H54 (cell line): ENCODE results near the gene ACSM6.

Experiments used
- DNase-seq: peaks from one replicate; pipeline ENCODE4 v3.0.0; 2011; ENCODE audit warnings: low spot score, mixed read lengths; ENCODE audit not compliant: insufficient read length
- FAIRE-seq: peaks from 3 replicates; lab custom pipeline; 2011; peaks lifted over from hg19 to GRCh38; lab: Jason Lieb, UNC
- POLR2A ChIP-seq: IDR thresholded peaks from 2 replicates; pipeline ENCODE4 v1.6.1; 2011; ENCODE audit warnings: low read depth, mild to moderate bottlenecking, low read length

Gene ACSM6

DNA sequence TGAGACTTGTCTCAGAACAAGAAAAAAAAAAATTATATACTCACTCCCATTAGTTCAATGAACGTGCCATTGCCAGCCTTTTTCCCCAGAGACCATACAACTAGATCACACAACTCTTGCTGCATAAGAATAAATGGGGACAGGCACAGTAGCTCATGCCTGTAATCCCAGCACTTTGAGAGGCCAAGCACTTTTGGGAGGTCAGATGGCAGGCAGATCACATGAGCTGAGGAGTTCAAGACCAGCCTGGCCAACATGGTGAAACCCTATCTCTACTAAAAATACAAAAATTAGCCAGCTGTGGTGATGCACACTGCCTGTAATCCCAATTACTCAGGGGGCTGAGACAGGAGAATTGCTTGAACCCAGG lies 83.1 kb downstream of the ACSM6 start:
- TF ChIP-seq POLR2A, result no peak
- DNase-seq, result no peak
- FAIRE-seq, result no peak

GRCh38 chr10:95277614-95278013 lies 83.6 kb downstream of the ACSM6 start:
- TF ChIP-seq POLR2A, result no peak
- FAIRE-seq (no peak), DNase-seq (no peak)
